Measurements from ENCODE around the gene CLEC4C.
"Not testable (repeated sequence)": the region's sequence is repeated elsewhere in the genome, so short reads cannot be mapped to it uniquely, and the experiment has no call there.

Gene CLEC4C

GRCh38 chr12:7747246-7747645, at the start of gene CLEC4C:
CLEC4C (minus strand) TSS chr12:7747375; CDS start chr12:7747348, 27 bp downstream.
- no peak for TF ChIP-seq CTCF (IDR thresholded peaks at IDR 0.05)
- no peak for TF ChIP-seq ZFX (IDR thresholded peaks at IDR 0.05; ENCODE audit: borderline replicate concordance)
- no peak within 1 kb of the TSS for H3K27ac ChIP-seq

GRCh38 chr12:7793211-7793610, 46.0 kb upstream of the CLEC4C start:
- H3K27ac ChIP-seq: no peak overlapping the region
- TF ChIP-seq CTCF (IDR thresholded peaks at IDR 0.05) (no peak), ZFX (IDR thresholded peaks at IDR 0.05; ENCODE audit: borderline replicate concordance) (no peak)

GRCh38 chr12:7788884-7789528, 41.8 kb upstream of the CLEC4C start, which contains the start of gene NANOG:
NANOG (plus strand) TSS chr12:7789402; CDS start chr12:7789615, 213 bp downstream.
- not testable (repeated sequence) for H3K27ac ChIP-seq

- no peak for TF ChIP-seq ZFX (IDR thresholded peaks at IDR 0.05; ENCODE audit: borderline replicate concordance)
- no peak for TF ChIP-seq CTCF (IDR thresholded peaks at IDR 0.05)
- no peak overlapping the region for H3K27ac ChIP-seq
Observed at GRCh38 chr12:7788294-7788660, 41.1 kb upstream of the CLEC4C start.

GRCh38 chr12:7787574-7788293, 40.6 kb upstream of the CLEC4C start:
- H3K27ac ChIP-seq: no peak overlapping the region
- TF ChIP-seq CTCF (IDR thresholded peaks at IDR 0.05): no peak
- TF ChIP-seq ZFX (IDR thresholded peaks at IDR 0.05; ENCODE audit: borderline replicate concordance): no peak

- H3K27ac ChIP-seq: no peak overlapping the region
- TF ChIP-seq ZFX (IDR thresholded peaks at IDR 0.05; ENCODE audit: borderline replicate concordance): no peak
- TF ChIP-seq CTCF (IDR thresholded peaks at IDR 0.05): no peak
Observed at GRCh38 chr12:7784701-7785100, 37.5 kb upstream of the CLEC4C start.

- not testable (repeated sequence) for H3K27ac ChIP-seq
Observed at GRCh38 chr12:7783433-7783832, 36.3 kb upstream of the CLEC4C start.

GRCh38 chr12:7782055-7782454, 34.9 kb upstream of the CLEC4C start:
- TF ChIP-seq ZFX (IDR thresholded peaks at IDR 0.05; ENCODE audit: borderline replicate concordance) (no peak), CTCF (IDR thresholded peaks at IDR 0.05) (no peak)
- no peak overlapping the region for H3K27ac ChIP-seq
